H1 (cell line): ENCODE data around the gene SNX15. TPM values are rescaled to one million over a fixed set of nuclear protein-coding genes. Genes with fewer than 3 reads are reported as not detected.

Source experiments
- CTCF ChIA-PET: fragments of 300-600 bp; sonication (Branson Sonifier 250); formaldehyde crosslinking; loops from one replicate; lab custom pipeline; 2021; ENCODE audit not compliant: partially characterized antibody; lab: Charles Lee
- POLR2A ChIA-PET: fragments of 300-600 bp; sonication (Branson Sonifier 250); formaldehyde crosslinking; loops from one replicate; lab custom pipeline; 2021; ENCODE audit warnings: inconsistent platforms; ENCODE audit not compliant: partially characterized antibody; lab: Charles Lee
- DNase-seq, 2 experiments: peaks; one replicate each; pipeline versions ENCODE4 v3.0.0 to v3.0.0-alpha.2; 2010 to 2022; ENCODE audit warnings: low spot score in 2 of 2, low read depth in 1 of 2, mixed read lengths in 1 of 2
- FAIRE-seq: peaks from 2 replicates; lab custom pipeline; 2011; peaks lifted over from hg19 to GRCh38; lab: Jason Lieb, UNC
- H2AFZ ChIP-seq: 2 replicates; pipeline ENCODE4 v1.8.1; 2012; ENCODE audit warnings: low read length, inconsistent platforms
- H2AK5ac ChIP-seq: 2 replicates; pipeline ENCODE4 v1.6.1; 2013; ENCODE audit warnings: low read depth, low read length
- H2BK120ac ChIP-seq: replicated peaks from 2 replicates; pipeline ENCODE3; 2013; ENCODE audit warnings: low read depth, low read length, inconsistent platforms
- H2BK12ac ChIP-seq: 2 replicates; pipeline ENCODE4 v1.6.1; 2013; ENCODE audit warnings: low read depth, low read length
- H2BK15ac ChIP-seq: 2 replicates; pipeline ENCODE4 v1.6.1; 2013; ENCODE audit warnings: low read length
- H2BK20ac ChIP-seq: 2 replicates; pipeline ENCODE4 v1.6.1; 2013; ENCODE audit warnings: low read length
- H2BK5ac ChIP-seq: 2 replicates; pipeline ENCODE4 v1.6.1; 2013; ENCODE audit warnings: low read depth, low read length
- H3K14ac ChIP-seq: 2 replicates; pipeline ENCODE4 v1.6.1; 2013; ENCODE audit warnings: inconsistent platforms; ENCODE audit not compliant: insufficient read length
- H3K18ac ChIP-seq: 2 replicates; pipeline ENCODE4 v1.6.1; 2013; ENCODE audit warnings: low read length; ENCODE audit errors: extremely low read depth
- H3K23ac ChIP-seq: 2 replicates; pipeline ENCODE4 v1.6.1; 2013; ENCODE audit warnings: inconsistent platforms; ENCODE audit not compliant: insufficient read length
- H3K23me2 ChIP-seq: 2 replicates; pipeline ENCODE4 v1.6.1; 2013; ENCODE audit warnings: low read depth, low read length
- H3K27ac ChIP-seq: 2 replicates; pipeline ENCODE4 v1.6.1; 2011; ENCODE audit warnings: low read depth, low read length, inconsistent platforms
- H3K27me3 ChIP-seq, 4 experiments: replicated peaks in 1 of 4; 1 replicate in 1 of 4; 2 replicates in 3 of 4; pipeline versions ENCODE4 v1.6.1 to v1.8.1; 2011 to 2013; ENCODE audit warnings: low read length in 3 of 4, mild to moderate bottlenecking in 3 of 4, inconsistent platforms in 2 of 4, mixed read lengths in 2 of 4, moderate library complexity in 1 of 4; ENCODE audit not compliant: control insufficient read depth in 3 of 4, insufficient read depth in 3 of 4; ENCODE audit errors: extremely low read depth in 1 of 4
- H3K36me3 ChIP-seq, 4 experiments: 2 replicates each; pipeline versions ENCODE4 v1.6.1 to v1.8.1; 2011 to 2013; ENCODE audit warnings: mild to moderate bottlenecking in 4 of 4, low read length in 3 of 4, moderate library complexity in 2 of 4, control low read depth in 1 of 4, inconsistent platforms in 1 of 4; ENCODE audit not compliant: insufficient read depth in 4 of 4, control insufficient read depth in 2 of 4
- H3K4ac ChIP-seq: replicated peaks from 2 replicates; pipeline ENCODE3; 2013; ENCODE audit warnings: low read length, low read depth, mixed read lengths, inconsistent platforms; ENCODE audit not compliant: insufficient read length
- H3K4me1 ChIP-seq, 4 experiments: replicated peaks in 1 of 4; 1 replicate in 1 of 4; 2 replicates in 3 of 4; pipeline versions ENCODE4 v1.6.1 to v1.8.1; 2011 to 2013; ENCODE audit warnings: low read length in 3 of 4, inconsistent platforms in 2 of 4, mixed read lengths in 1 of 4; ENCODE audit not compliant: insufficient read depth in 4 of 4, control insufficient read depth in 3 of 4
- H3K4me2 ChIP-seq, 2 experiments: 2 replicates each; pipeline versions ENCODE4 v1.6.1 to v1.8.1; 2011 to 2013; ENCODE audit warnings: low read depth in 2 of 2, low read length in 2 of 2, control low read depth in 1 of 2, inconsistent platforms in 1 of 2, mild to moderate bottlenecking in 1 of 2; ENCODE audit not compliant: insufficient read depth in 1 of 2
- H3K4me3 ChIP-seq, 4 experiments: fragments of 200-600, 300-600 bp in 1 of 4; sonication (generic), shearing (Covaris generic), sonication (Bioruptor Twin) in 1 of 4; 2 replicates each; pipeline versions ENCODE4 v1.5.1 to v1.8.1; 2011 to 2016; ENCODE audit warnings: low read length in 4 of 4, low read depth in 3 of 4, control low read depth in 2 of 4, inconsistent platforms in 2 of 4, mild to moderate bottlenecking in 2 of 4, mixed read lengths in 1 of 4, moderate library complexity in 1 of 4; ENCODE audit not compliant: insufficient read depth in 2 of 4; ENCODE audit errors: extremely low read depth in 1 of 4
- H3K56ac ChIP-seq: replicated peaks from 2 replicates; pipeline ENCODE3; 2013; ENCODE audit warnings: low read depth, mild to moderate bottlenecking, mixed read lengths, low read length, inconsistent platforms; ENCODE audit not compliant: insufficient read length
- H3K79me1 ChIP-seq: 2 replicates; pipeline ENCODE4 v1.6.1; 2013; ENCODE audit warnings: low read depth, low read length, control low read depth
- H3K79me2 ChIP-seq, 2 experiments: 2 replicates each; pipeline versions ENCODE4 v1.6.1 to v1.8.1; 2012 to 2013; ENCODE audit warnings: low read length in 2 of 2, mild to moderate bottlenecking in 2 of 2, inconsistent platforms in 1 of 2; ENCODE audit not compliant: insufficient read depth in 2 of 2, control insufficient read depth in 1 of 2
- H3K9ac ChIP-seq, 4 experiments: replicated peaks in 1 of 4; 1 replicate in 1 of 4; 2 replicates in 3 of 4; pipeline versions ENCODE4 v1.6.1 to v1.8.1; 2011 to 2013; ENCODE audit warnings: low read depth in 3 of 4, low read length in 3 of 4, control low read depth in 2 of 4, mild to moderate bottlenecking in 2 of 4, moderate library complexity in 2 of 4, inconsistent platforms in 1 of 4; ENCODE audit errors: extremely low read depth in 1 of 4
- H3K9me3 ChIP-seq, 2 experiments: 2 replicates each; pipeline versions ENCODE4 v1.6.1 to v1.8.1; 2012 to 2013; ENCODE audit warnings: mild to moderate bottlenecking in 2 of 2, moderate library complexity in 2 of 2, control low read depth in 1 of 2, inconsistent platforms in 1 of 2, low read depth in 1 of 2, low read length in 1 of 2, mixed read lengths in 1 of 2; ENCODE audit not compliant: insufficient read depth in 2 of 2
- H4K20me1 ChIP-seq, 2 experiments: replicated peaks in 1 of 2; 2 replicates each; pipeline versions ENCODE3 to v1.8.1; 2011 to 2013; ENCODE audit warnings: inconsistent platforms in 2 of 2, low read length in 2 of 2, mild to moderate bottlenecking in 1 of 2; ENCODE audit not compliant: insufficient read depth in 2 of 2, control insufficient read depth in 1 of 2
- H4K5ac ChIP-seq: 2 replicates; pipeline ENCODE4 v1.6.1; 2013; ENCODE audit warnings: low read length, low read depth, mixed read lengths, inconsistent platforms; ENCODE audit not compliant: insufficient read length
- H4K8ac ChIP-seq: 2 replicates; pipeline ENCODE4 v1.8.0; 2013; ENCODE audit warnings: mild to moderate bottlenecking, moderate library complexity, low read length, inconsistent platforms; ENCODE audit not compliant: insufficient read depth; ENCODE audit errors: extremely low read depth
- H4K91ac ChIP-seq: replicated peaks from 2 replicates; pipeline ENCODE3; 2013; ENCODE audit warnings: low read length, mixed read lengths, inconsistent platforms; ENCODE audit not compliant: insufficient read length
- CBX5 ChIP-seq: fragments of 300-800, 300-1000 bp; sonication (generic); IDR thresholded peaks from 2 replicates; pipeline ENCODE4 v1.7.1; 2016; ENCODE audit warnings: antibody characterized with exemption, low read length, low read depth
- CHD2 ChIP-seq: IDR thresholded peaks from 2 replicates; pipeline ENCODE4 v1.6.1; 2012; ENCODE audit warnings: low read length, improper control_type of control experiment
- E2F6 ChIP-seq: IDR thresholded peaks from 2 replicates; pipeline ENCODE4 v1.6.1; 2012; ENCODE audit warnings: inconsistent platforms
- EZH2 ChIP-seq: fragments of 200-600 bp; sonication (generic); IDR thresholded peaks from 2 replicates; pipeline ENCODE4 v1.7.1; 2012; ENCODE audit warnings: low read depth, mild to moderate bottlenecking, moderate library complexity, low read length, inconsistent platforms; ENCODE audit not compliant: severe bottlenecking
- GABPA ChIP-seq: IDR thresholded peaks from 2 replicates; pipeline ENCODE4 v1.6.1; 2011; ENCODE audit warnings: mild to moderate bottlenecking, low read length, moderate library complexity, borderline replicate concordance; ENCODE audit not compliant: insufficient read depth
- JUND ChIP-seq: IDR thresholded peaks from 2 replicates; pipeline ENCODE4 v1.6.1; 2011; ENCODE audit warnings: mild to moderate bottlenecking, improper control_type of control experiment, low read length
- POU5F1 ChIP-seq: IDR thresholded peaks from 2 replicates; pipeline ENCODE4 v1.6.1; 2011; ENCODE audit warnings: low read depth, mild to moderate bottlenecking, low read length, moderate library complexity
- SIRT6 ChIP-seq: IDR thresholded peaks from one replicate; pipeline ENCODE4 v1.7.1; 2012; ENCODE audit warnings: low read length, inconsistent platforms
- SIX5 ChIP-seq: IDR thresholded peaks from 2 replicates; pipeline ENCODE4 v1.6.1; 2011; ENCODE audit warnings: mild to moderate bottlenecking, low read depth, low read length
- SRF ChIP-seq: IDR thresholded peaks from 2 replicates; pipeline ENCODE4 v1.6.1; 2011; ENCODE audit warnings: mild to moderate bottlenecking, low read depth, low read length, moderate library complexity
- TBP ChIP-seq: IDR thresholded peaks from 2 replicates; pipeline ENCODE4 v1.6.1; 2011; ENCODE audit warnings: low read depth, low read length, improper control_type of control experiment
- TCF12 ChIP-seq: IDR thresholded peaks from 2 replicates; pipeline ENCODE4 v1.6.1; 2011; ENCODE audit warnings: low read depth, mild to moderate bottlenecking, low read length
- TEAD4 ChIP-seq: IDR thresholded peaks from 2 replicates; pipeline ENCODE4 v1.6.1; 2012; ENCODE audit warnings: low read depth, low read length, inconsistent platforms, mixed read lengths
- ZNF274 ChIP-seq: IDR thresholded peaks from 2 replicates; pipeline ENCODE4 v1.7.0; 2012; ENCODE audit warnings: low read length, borderline replicate concordance; ENCODE audit errors: extremely low read depth
- WGBS, 2 experiments: shearing (Covaris generic) in 1 of 2; methylation state at CpG; one replicate each; pipeline versions ENCODE4 v1.1.6 to v1.1.7; 2013 to 2015; ENCODE audit warnings: low lambda C conversion rate in 2 of 2, mixed read lengths in 2 of 2, inconsistent platforms in 1 of 2, low coverage in 1 of 2, missing lambda C conversion rate in 1 of 2; ENCODE audit not compliant: insufficient replicate concordance in 2 of 2, insufficient coverage in 1 of 2, insufficient read length in 1 of 2; ENCODE audit errors: extremely low coverage in 1 of 2, missing lambda C conversion rate in 1 of 2; 5-methylcytosine and 5-hydroxymethylcytosine counted together
- polyA plus RNA-seq, 7 experiments: library from polyadenylated mRNA; depleted of rRNA in 3 of 7; stranded (reverse) in 5 of 7; unstranded in 2 of 7; fragments of >200 nt in 5 of 7; fragments of 200-250 nt in 2 of 7; gene quantifications; 1 replicate in 5 of 7; 2 replicates in 1 of 7; 4 replicates in 1 of 7; pipeline versions ENCODE4 v1.2.1 to v1.2.3, GENCODE V29; 2011 to 2013; ENCODE audit warnings: missing spikeins in 2 of 7, mixed read lengths in 2 of 7
- total RNA-seq: library from RNA; stranded (reverse); fragmentation: NEBNext Ultra II Directional; extraction: Animal tissue kit (Norgen Biotek cat#: 25700); gene quantifications from 2 replicates; pipeline ENCODE4 v1.2.1, GENCODE V29; 2021

Gene SNX15
- total and polyA plus RNA-seq, 2 of the 8 experiments (the other 6 are each of a cell fraction or from before 2014, with no cell fraction given) = 13.0 to 18.3 TPM

- no peak for FAIRE-seq
- Histone ChIP-seq H3K4me2 (no peak overlapping the region), H2BK15ac (no peak overlapping the region)
- TF ChIP-seq CBX5 (no peak), SIRT6 (no peak), E2F6 (no peak), GABPA (no peak), EZH2 (no peak), POU5F1 (no peak), TCF12 (no peak), SIX5 (no peak), JUND (no peak), SRF (no peak), TEAD4 (no peak), ZNF274 (no peak), CHD2 (no peak), TBP (no peak)
Measured at GRCh38 chr11:64990222-64990923, 36.9 kb upstream of the SNX15 start.

More at GRCh38 chr11:64990222-64990923, 36.9 kb upstream of the SNX15 start:
- Histone ChIP-seq H2BK12ac (no peak overlapping the region), H3K9ac (no peak overlapping the region), H3K4me3 (no peak overlapping the region), H3K4me1 (no peaks in the 10 kb centered on the region), H4K5ac (no peak overlapping the region), H3K9me3 (no peaks in the 10 kb centered on the region), H3K79me2 (no peaks in the 10 kb centered on the region), H4K20me1 (no peaks in the 10 kb centered on the region), H3K23me2 (no peaks in the 10 kb centered on the region; the same call in 1 of the 2 replicates), H3K56ac (no peak overlapping the region), H4K8ac (no peak overlapping the region), H3K18ac (no peak overlapping the region), H2BK120ac (no peak overlapping the region), H3K4ac (no peak overlapping the region), H3K27me3 (no peaks in the 10 kb centered on the region; a peak in 1 of 7 replicates), H2AFZ (no peak overlapping the region), H3K36me3 (no peaks in the 10 kb centered on the region), H3K79me1 (no peaks in the 10 kb centered on the region), H2AK5ac (no peak overlapping the region), H3K27ac (no peak overlapping the region), H4K91ac (no peak overlapping the region), H2BK20ac (no peak overlapping the region), H2BK5ac (no peak overlapping the region), H3K14ac (no peak overlapping the region), H3K23ac (no peak overlapping the region)
- WGBS, 2 experiments = 88% methylated on average over 15 of the region's 15 CpGs; no CpG with 5 or more reads in 1 of the 2 experiments
- ChIA-PET POLR2A (no interaction called here), CTCF (interaction anchor here (1.0 to 1.3 kb wide), 3 partner anchors 11 to 43 kb away, joined by 3 to 4 read pairs (median 3); partner anchors contain the start of gene ARL2)
- no peak for DNase-seq
